MM.1S (cell line): ENCODE measurements around the gene USP13.

Experiments used
- EZH2 ChIP-seq: fragments of 300-600 bp; sonication (generic); optimal IDR thresholded peaks from 2 replicates; pipeline ENCODE3; 2017; ENCODE audit warnings: low read depth, mild to moderate bottlenecking, antibody characterized with exemption, low read length, mixed read lengths
- EZH2phosphoT487 ChIP-seq: fragments of 300-600 bp; sonication (generic); IDR thresholded peaks from 2 replicates; pipeline ENCODE4 v1.6.1; 2018; ENCODE audit warnings: antibody characterized with exemption, low read length
- TF ChIP-seq, protein P1 (sequence below): fragments of 300-600 bp; sonication (generic); IDR thresholded peaks from 2 replicates; pipeline ENCODE4 v1.5.1; 2016; ENCODE audit warnings: antibody characterized with exemption, low read length, mixed read lengths

DNA sequence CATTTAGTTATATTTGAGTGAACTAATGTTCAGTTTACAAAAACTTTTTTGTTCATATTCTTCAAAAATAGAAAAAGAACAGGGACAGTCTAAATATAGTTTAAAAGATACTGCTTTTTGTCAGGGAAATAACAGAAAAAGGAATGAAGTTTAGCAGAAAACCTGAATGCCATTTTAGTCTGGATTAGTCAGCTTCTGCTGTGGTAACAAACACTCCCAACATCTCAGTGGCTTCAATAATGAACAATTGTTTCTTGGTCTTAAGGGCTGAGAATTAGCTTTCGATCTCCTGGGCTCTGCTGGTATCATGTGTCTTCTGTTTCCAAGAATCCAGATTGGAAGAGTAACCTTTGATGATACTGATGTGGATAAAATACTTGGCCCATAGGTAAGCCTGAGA, 12.4 kb upstream of the USP13 start:
- TF ChIP-seq, protein P1, sequence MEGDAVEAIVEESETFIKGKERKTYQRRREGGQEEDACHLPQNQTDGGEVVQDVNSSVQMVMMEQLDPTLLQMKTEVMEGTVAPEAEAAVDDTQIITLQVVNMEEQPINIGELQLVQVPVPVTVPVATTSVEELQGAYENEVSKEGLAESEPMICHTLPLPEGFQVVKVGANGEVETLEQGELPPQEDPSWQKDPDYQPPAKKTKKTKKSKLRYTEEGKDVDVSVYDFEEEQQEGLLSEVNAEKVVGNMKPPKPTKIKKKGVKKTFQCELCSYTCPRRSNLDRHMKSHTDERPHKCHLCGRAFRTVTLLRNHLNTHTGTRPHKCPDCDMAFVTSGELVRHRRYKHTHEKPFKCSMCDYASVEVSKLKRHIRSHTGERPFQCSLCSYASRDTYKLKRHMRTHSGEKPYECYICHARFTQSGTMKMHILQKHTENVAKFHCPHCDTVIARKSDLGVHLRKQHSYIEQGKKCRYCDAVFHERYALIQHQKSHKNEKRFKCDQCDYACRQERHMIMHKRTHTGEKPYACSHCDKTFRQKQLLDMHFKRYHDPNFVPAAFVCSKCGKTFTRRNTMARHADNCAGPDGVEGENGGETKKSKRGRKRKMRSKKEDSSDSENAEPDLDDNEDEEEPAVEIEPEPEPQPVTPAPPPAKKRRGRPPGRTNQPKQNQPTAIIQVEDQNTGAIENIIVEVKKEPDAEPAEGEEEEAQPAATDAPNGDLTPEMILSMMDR: no peak
- TF ChIP-seq EZH2phosphoT487 (no peak), EZH2 (no peak)
